Spleen (tissue), 7 donors: ENCODE measurements around the gene IBA57.

Source experiments
- POLR2A ChIP-seq, 3 donors: fragments of 450-650 bp; IDR thresholded peaks; one replicate each; pipeline ENCODE4 v1.5.1; 2017; ENCODE audit warnings: antibody characterized with exemption in 3 of 3, mild to moderate bottlenecking in 1 of 3
- POLR2AphosphoS5 ChIP-seq, 3 donors: sonication (generic); formaldehyde crosslinking; IDR thresholded peaks; one replicate each; pipeline ENCODE4 v1.5.1; 2017; ENCODE audit warnings: antibody characterized with exemption in 3 of 3
- TF ChIP-seq, protein P1 (sequence below), 11 experiments: fragments of 200-600 bp in 7 of 11; fragments of 450-650 bp in 4 of 11; sonication (generic) in 4 of 11; IDR thresholded peaks in 8 of 11; conservative IDR thresholded peaks in 3 of 11; 1 replicate in 7 of 11; 2 replicates in 4 of 11; pipeline versions ENCODE4 v1.4.0 to v1.8.0; 2016 to 2021; ENCODE audit warnings: antibody characterized with exemption in 11 of 11, inconsistent platforms in 4 of 11, mild to moderate bottlenecking in 1 of 11
- donor health status: DM: no; HTN: no; CAD: no; lungs with moderate emphysema.
- donor health status: DM: no; HTN: no; CAD: no.
- donor health status: DM: no; HTN: no; CAD: no.

DNA sequence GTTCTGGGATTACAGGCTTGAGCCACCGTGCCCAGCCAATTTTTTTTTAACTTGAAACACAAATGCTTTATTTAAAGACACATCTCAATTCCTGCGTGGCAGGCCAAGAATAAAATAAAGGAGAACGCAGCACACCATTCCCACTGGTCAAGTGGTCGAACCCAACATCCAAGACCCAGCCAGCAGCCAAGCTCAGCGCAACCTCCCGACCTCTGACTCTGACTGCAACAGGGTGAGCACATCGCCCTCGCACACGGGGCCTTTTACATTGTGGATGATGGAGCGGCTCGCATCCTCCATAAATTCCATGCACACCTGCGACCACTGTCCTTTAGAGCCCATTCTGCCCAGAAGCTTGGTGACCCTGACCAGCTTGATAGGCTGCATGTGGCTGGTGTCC lies 31.0 kb upstream of the IBA57 start:
- TF ChIP-seq, protein P1, sequence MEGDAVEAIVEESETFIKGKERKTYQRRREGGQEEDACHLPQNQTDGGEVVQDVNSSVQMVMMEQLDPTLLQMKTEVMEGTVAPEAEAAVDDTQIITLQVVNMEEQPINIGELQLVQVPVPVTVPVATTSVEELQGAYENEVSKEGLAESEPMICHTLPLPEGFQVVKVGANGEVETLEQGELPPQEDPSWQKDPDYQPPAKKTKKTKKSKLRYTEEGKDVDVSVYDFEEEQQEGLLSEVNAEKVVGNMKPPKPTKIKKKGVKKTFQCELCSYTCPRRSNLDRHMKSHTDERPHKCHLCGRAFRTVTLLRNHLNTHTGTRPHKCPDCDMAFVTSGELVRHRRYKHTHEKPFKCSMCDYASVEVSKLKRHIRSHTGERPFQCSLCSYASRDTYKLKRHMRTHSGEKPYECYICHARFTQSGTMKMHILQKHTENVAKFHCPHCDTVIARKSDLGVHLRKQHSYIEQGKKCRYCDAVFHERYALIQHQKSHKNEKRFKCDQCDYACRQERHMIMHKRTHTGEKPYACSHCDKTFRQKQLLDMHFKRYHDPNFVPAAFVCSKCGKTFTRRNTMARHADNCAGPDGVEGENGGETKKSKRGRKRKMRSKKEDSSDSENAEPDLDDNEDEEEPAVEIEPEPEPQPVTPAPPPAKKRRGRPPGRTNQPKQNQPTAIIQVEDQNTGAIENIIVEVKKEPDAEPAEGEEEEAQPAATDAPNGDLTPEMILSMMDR (IDR thresholded peaks at IDR 0.05 in 8 of 11, conservative IDR thresholded peaks at IDR 0.05 in 3 of 11), result no peak
- TF ChIP-seq POLR2A (IDR thresholded peaks at IDR 0.05), result no peak
- no peak for TF ChIP-seq POLR2AphosphoS5 (IDR thresholded peaks at IDR 0.05)
